Activated T-helper 2 cell treated with anti-CD3 and anti-CD28 coated beads, Interferon-gamma antibody, Interleukin-2, Interleukin-4, amounts not matched to agents 10 μg/mL and 5 μg/mL and 100 μg/mL, durations not matched to agents 14 hours and 24 hours and 36 hours (primary cell): Measurements from ENCODE around the gene WFS1. TPM values are rescaled to one million over a fixed set of nuclear protein-coding genes. Genes with fewer than 3 reads are reported as not detected.

Source experiments
- DNase-seq: peaks from one replicate; pipeline ENCODE4 v3.0.0; 2021; ENCODE audit warnings: low spot score
- H3K27ac Mint-ChIP-seq: one replicate; pipeline ENCODE4 v1.8.0; 2021; ENCODE audit warnings: mixed read lengths
- H3K27me3 Mint-ChIP-seq: one replicate; pipeline ENCODE4 v1.8.0; 2021; ENCODE audit warnings: low read depth, mixed read lengths
- H3K36me3 Mint-ChIP-seq: one replicate; pipeline ENCODE4 v1.8.0; 2021; ENCODE audit warnings: low read depth, mixed read lengths
- H3K4me1 Mint-ChIP-seq: one replicate; pipeline ENCODE4 v1.8.0; 2021; ENCODE audit warnings: low read depth, mixed read lengths
- H3K4me3 Mint-ChIP-seq: one replicate; pipeline ENCODE4 v1.8.0; 2021; ENCODE audit warnings: low read depth, mild to moderate bottlenecking, moderate library complexity, mixed read lengths
- H3K9me3 Mint-ChIP-seq: one replicate; pipeline ENCODE4 v1.8.0; 2021; ENCODE audit warnings: mixed read lengths
- intact Hi-C: fragments of 100-400 bp; cut with micrococcal nuclease; formaldehyde crosslinking; loops from one replicate; pipeline ENCODE4 v1.15.1; 2023
- total RNA-seq: library from RNA; stranded (reverse); gene quantifications from 2 replicates; pipeline ENCODE4 v1.2.3, GENCODE V29; 2022

Gene WFS1
- total RNA-seq, 1 donor from 2014 or later: 4.4 TPM

DNA sequence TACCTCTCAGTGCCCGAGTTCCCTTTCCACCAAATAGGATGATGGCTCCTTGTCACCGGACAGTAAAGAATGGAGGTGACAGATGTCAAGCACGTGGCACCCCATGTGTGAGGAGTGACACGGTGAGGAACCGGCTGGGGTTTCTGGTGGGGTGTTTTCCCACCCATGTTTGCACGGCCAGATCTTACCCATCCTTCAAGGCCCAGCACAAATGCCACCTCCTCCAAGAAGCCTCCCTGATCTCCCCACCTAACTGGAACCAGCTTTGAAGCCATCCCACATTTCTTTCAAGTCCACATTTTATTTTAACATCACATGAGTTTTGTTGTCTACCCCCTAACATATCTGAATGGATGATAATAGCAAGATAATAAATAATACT lies 63.0 kb downstream of the WFS1 start:
- H3K9me3 Mint-ChIP-seq: no peaks in the 10 kb centered on the region
- intact Hi-C loops: no loop called here
- peaks cover 8% of the 10 kb centered on the region for H3K27me3 Mint-ChIP-seq
- H3K4me3 Mint-ChIP-seq: no peak overlapping the region
- no peak overlapping the region for H3K27ac Mint-ChIP-seq
- no peak for DNase-seq
- H3K36me3 Mint-ChIP-seq: no peaks in the 10 kb centered on the region
- peaks cover 3% of the 10 kb centered on the region for H3K4me1 Mint-ChIP-seq

DNA sequence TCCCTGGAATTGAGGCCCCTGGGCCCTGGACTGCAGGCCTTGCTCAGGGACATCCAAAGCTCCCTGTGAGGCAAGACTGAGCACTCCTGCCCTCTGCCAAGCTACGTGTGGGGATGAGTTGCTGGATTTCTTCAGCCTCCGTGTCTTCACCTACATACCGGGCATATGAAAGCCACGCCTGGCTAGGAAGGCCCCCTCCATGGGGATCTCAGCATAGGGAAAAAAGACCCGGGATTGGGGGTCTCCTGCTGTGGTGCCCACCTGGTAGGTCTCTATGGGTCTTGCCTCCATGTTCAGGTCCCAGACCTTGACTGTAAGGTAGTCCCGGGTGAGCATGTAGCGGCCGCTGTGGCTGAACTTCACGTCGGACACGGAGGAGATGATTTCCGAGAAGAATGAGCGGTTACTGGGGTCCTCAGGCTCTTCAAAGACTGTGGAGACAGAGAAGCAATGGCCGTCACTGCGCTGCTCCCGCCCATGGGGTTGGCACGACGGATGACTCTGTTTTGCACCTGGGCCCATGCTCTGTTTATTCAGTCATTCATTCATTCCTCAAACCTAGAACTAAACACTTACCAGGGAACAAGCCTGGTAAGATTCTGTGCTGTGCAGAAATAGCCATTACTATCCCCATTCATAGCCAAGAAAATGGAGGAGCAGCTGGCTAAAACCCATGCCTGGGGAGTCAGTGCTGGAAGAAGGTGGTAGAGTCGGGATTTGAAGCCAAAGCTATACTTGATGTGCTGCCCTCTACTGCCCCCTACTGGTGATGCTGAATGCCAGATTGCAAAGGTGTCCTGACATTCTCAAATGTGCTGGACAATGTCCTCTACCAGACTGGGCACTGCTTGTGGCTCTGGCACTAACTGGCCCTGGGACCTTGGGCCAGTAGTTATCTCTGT lies 63.9 kb downstream of the WFS1 start:
- no peak overlapping the region for H3K4me3 Mint-ChIP-seq
- peaks cover 13% of the 10 kb centered on the region for H3K27me3 Mint-ChIP-seq
- no peak overlapping the region for H3K27ac Mint-ChIP-seq
- no peak for DNase-seq
- intact Hi-C loops: no loop called here
- peaks cover 12% of the 10 kb centered on the region for H3K4me1 Mint-ChIP-seq
- no peaks in the 10 kb centered on the region for H3K36me3 Mint-ChIP-seq
- H3K9me3 Mint-ChIP-seq: no peaks in the 10 kb centered on the region

DNA sequence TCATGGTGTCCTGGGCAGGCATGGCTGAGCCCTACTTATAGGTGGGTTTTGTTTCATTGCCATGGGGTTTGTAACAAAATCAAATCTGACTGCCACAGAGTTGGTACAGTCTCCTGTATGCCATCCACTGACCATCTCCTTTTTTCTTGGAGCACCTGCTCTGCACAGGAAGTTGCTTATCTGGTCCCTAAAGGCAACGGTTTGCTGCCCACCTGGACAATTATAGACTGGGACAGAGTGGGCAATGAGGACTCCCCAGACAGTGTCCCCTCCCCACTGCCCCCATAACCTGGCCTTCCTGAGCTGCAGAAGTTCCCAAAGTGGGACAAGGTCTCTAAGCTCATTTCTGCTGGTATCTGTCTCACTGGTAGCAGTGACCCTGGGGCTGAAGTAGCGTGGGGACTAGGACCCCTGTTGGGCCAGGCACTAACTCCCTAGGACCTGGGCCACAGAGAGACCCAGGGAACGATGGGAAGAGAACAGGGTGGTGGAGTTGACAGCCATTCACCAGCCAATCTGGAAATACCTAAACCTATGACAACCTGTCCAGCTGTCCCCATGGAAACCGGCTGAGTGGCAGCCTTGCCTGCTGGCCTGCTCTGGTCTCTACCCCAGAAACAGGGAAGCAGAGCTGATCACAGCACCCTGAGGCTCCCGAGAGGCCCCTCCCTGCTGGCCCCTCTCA lies 64.7 kb downstream of the WFS1 start:
- Mint-ChIP-seq H3K36me3 (no peaks in the 10 kb centered on the region), H3K9me3 (no peaks in the 10 kb centered on the region), H3K27me3 (peaks cover 15% of the 10 kb centered on the region), H3K4me3 (no peak overlapping the region), H3K27ac (no peak overlapping the region), H3K4me1 (peaks cover 15% of the 10 kb centered on the region)
- intact Hi-C loops: no loop called here
- no peak for DNase-seq

DNA sequence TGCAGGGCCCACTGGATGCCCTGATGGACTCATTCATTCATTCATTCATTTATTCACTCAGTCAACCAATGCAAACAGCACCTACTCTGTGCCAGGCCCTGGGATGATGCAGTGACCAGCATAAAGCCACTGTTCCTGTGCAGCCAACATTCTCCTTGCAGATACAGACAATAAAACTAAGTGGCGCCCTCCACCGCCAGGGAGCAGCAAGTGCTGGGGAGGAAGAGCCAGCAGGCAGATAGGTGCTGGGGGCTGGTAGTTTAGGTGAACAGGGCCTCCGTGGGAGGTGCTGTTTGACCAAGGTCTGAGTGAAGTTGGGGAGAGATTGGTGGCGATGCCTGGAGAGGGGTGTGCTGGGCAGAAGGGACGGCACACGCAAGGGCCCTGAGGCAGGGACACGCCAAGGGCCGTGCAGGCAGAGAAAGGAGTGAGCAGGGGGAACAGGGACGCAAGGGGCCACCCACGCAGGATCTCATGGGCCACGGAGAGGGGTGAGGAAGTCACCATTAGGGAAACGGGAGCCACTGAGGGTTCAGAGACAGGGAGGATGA lies 65.5 kb downstream of the WFS1 start:
- H3K4me1 Mint-ChIP-seq: peaks cover 15% of the 10 kb centered on the region
- no peaks in the 10 kb centered on the region for H3K9me3 Mint-ChIP-seq
- intact Hi-C loops: no loop called here
- H3K36me3 Mint-ChIP-seq: no peaks in the 10 kb centered on the region
- H3K27ac Mint-ChIP-seq: no peak overlapping the region
- peaks cover 16% of the 10 kb centered on the region for H3K27me3 Mint-ChIP-seq
- DNase-seq: no peak
- no peak overlapping the region for H3K4me3 Mint-ChIP-seq

DNA sequence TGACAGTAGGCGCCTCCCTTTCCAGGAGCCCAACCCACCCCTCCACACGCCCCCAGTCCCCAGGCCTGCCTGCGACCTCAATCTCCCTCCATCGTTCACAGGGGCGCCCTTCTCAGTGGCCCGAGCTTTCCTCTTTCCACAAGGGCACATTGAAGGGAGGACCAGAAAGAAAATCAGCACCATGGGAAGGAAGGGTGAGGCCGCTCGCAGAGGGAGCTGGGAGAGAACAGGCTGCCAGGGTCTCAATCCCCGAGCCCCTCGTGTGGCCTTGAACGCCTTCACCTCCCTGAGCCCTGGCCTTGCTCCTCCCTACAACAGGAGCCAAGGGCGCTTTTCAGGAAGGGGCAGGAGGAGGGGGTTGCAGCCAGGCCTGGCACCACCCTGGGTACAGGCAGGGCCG lies 66.5 kb downstream of the WFS1 start:
- intact Hi-C loops: no loop called here

DNA sequence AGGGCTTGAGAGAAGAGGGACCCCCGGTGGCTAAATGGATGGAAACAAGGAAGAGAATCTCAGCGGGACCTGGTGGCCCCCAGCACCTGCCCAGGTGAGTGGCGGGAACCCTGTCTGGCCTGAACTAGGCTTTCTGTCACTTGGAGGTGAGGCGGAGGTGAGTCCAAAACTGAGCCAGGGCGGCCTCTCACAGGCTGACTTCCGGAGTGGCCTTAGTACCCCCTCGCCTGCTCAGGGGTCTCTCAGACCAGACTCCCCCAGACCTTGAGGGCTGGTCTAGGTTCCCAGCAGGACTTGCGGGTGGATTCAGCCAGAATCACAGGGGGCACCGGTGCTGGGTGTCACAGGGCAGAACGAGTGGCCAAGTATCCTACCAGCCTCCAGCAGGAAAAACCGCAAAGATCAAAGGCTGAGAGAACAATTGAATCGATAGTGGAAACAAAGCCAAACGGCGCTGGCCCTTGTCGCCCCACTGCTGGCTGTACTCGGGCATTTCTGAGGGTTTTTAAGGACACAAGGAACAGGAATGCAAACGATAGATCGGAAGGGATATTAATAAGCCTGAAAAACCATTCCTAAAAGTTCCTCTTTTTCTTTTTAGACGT lies 67.8 kb downstream of the WFS1 start:
- intact Hi-C loops: no loop called here
- Mint-ChIP-seq H3K27ac (no peak overlapping the region), H3K4me1 (peaks cover 15% of the 10 kb centered on the region), H3K36me3 (no peaks in the 10 kb centered on the region), H3K4me3 (no peak overlapping the region), H3K9me3 (no peaks in the 10 kb centered on the region), H3K27me3 (peaks cover 24% of the 10 kb centered on the region)
- no peak for DNase-seq

More for the DNA sequence above, 66.5 kb downstream of the WFS1 start:
- Mint-ChIP-seq H3K36me3 (no peaks in the 10 kb centered on the region), H3K9me3 (no peaks in the 10 kb centered on the region), H3K27ac (no peak overlapping the region), H3K4me3 (no peak overlapping the region), H3K4me1 (peaks cover 15% of the 10 kb centered on the region), H3K27me3 (peaks cover 21% of the 10 kb centered on the region)
- DNase-seq: no peak

DNA sequence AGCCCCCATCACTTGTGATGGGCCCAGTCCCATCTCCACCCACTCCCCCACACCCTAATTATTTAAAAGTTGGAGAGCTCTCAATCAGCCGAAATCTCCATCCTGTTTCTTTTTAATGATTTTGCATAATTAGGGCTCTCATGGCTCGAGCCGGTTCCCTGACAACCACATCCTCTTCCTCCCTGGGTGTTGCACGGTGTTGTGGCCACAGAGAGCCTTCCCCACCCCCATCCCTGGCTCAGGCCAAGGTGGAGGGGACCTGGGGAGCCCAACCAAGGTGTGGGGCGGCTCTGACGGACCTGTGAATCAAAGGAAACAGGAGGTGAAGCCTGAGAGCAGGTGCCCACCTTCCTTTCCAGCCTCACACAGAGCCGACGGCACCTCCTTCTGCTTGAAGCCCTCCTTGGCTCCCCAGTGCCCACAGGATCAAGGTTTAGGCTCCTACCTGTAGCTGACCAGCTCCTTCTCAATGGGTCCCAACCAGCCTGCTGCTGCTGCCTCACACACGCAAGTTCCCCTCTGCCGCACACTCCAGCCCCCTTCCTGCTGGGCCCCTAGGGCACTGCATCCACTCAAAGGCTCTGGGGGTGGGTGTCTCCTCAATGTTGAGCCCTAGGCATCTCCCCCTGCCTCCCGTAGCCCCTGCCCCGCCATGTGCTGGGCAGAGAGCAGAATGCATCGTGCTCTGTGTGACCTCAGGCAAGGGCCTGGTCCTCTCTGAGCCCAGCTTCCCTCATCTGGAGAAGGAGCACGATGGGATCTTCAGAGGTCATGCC lies 68.7 kb downstream of the WFS1 start:
- H3K4me1 Mint-ChIP-seq: peaks cover 15% of the 10 kb centered on the region
- H3K27ac Mint-ChIP-seq: no peak overlapping the region
- H3K27me3 Mint-ChIP-seq: peaks cover 28% of the 10 kb centered on the region
- intact Hi-C loops: no loop called here
- peak; percentile 23 for DNase-seq
- H3K36me3 Mint-ChIP-seq: no peaks in the 10 kb centered on the region
- H3K4me3 Mint-ChIP-seq: no peak overlapping the region
- no peaks in the 10 kb centered on the region for H3K9me3 Mint-ChIP-seq

DNA sequence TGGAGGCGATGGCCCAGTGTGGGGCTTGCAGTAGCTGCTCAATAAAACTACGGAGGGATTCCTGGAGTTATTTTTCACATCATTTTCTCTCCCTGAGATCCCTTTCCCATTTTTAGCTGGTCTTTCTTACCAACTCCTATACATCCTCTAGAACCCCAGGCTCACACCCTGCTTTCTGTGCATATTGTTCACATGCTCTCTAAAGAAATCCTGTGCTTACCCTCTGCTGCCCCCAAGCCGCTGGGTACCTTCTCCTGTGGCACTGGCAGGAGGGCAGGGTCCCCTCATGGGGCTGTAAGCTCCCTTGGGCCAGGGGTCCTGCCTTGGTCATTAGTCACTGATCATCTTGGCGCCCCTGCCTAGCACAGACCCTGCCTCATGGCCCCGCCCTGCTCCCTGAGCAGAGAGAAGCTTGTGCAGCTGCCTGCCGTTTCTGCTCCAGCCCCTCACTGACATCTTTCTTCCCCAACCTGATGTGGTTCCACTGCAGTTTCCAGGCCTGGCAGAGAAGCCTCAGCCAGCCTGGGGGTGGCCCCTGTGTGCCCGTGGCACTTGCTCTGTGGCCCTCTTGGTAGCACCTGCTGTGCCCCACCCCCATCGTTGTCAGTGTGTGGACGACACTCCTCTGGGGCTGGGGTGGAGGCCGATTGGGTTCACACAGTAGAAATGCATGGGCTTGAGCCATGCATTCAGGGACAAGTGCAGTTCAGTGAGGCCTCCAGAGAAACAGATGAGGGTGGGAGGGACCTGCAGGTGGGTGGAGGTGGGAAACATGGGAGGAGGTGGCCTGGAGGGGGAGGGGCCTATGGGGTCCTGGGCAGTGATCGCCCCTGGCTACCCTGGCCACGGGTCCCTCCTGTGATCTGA lies 69.5 kb downstream of the WFS1 start:
- intact Hi-C loops: no loop called here
- no peak for DNase-seq
- Mint-ChIP-seq H3K4me1 (peaks cover 15% of the 10 kb centered on the region), H3K9me3 (no peaks in the 10 kb centered on the region), H3K27me3 (peaks cover 28% of the 10 kb centered on the region), H3K27ac (no peak overlapping the region), H3K36me3 (no peaks in the 10 kb centered on the region), H3K4me3 (no peak overlapping the region)

DNA sequence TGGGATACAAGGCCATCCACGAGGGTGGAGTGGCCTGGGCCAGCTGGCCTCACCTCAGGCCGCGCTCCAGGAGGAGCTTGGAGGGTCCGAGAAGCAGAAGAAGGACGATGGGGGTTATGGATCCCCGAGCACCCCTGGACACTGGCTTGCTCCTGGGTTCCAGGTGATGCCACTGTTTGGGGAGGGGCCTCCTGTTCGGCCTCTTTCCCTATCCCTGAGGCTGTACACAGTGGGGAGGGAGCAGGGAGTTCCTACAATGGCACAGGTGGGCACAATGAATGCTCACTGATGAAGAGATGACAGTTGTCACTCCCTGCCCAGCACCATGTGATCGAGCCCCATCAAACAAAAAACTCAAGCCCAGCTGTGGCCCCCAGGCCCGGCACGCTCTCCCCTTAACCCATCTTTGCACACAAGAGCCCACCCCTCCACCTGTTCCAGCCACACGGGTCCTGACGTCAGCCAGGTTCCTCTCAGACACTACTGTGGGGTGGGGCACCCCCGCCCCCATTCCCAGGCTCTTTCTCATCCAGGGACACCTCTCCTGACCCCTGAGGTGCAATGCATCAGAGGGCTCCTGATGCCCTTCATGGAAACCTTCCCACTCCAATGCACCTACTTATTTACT lies 70.3 kb downstream of the WFS1 start:
- Mint-ChIP-seq H3K27me3 (peaks cover 28% of the 10 kb centered on the region), H3K36me3 (no peaks in the 10 kb centered on the region), H3K4me1 (peaks cover 15% of the 10 kb centered on the region), H3K4me3 (no peak overlapping the region), H3K27ac (no peak overlapping the region), H3K9me3 (no peaks in the 10 kb centered on the region)
- DNase-seq: no peak
- intact Hi-C loops: no loop called here

DNA sequence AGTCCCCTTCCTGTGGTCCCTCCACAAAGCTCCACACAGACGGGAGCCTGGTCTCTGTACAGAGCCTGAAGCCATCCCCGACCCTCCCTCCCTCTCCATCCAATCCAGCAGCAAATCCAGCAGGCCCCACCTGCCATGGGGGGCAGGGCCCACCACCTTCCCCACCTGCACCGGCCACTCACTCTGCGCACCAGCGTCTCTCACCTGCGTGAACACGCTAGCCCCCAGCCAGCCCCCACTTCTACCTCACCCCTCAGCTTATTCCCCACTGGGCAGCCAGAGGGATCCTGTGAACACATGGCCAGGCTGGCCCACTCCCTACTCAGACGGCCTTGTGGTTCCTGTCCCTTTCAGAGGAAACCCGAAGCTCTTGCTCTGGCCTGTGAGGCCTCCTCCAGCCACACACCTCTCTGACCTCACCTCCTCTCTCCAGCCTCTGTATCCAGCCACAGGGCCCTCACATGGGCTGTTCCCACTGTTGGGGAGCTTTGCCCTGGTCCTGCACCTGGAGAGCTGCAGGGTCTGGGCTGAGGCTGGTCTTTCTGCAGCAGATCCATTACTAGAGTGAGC lies 70.9 kb downstream of the WFS1 start:
- no peaks in the 10 kb centered on the region for H3K36me3 Mint-ChIP-seq
- no peaks in the 10 kb centered on the region for H3K9me3 Mint-ChIP-seq
- no peak overlapping the region for H3K4me3 Mint-ChIP-seq
- peaks cover 28% of the 10 kb centered on the region for H3K27me3 Mint-ChIP-seq
- intact Hi-C loops: no loop called here
- no peak for DNase-seq
- no peak overlapping the region for H3K27ac Mint-ChIP-seq
- peaks cover 15% of the 10 kb centered on the region for H3K4me1 Mint-ChIP-seq

DNA sequence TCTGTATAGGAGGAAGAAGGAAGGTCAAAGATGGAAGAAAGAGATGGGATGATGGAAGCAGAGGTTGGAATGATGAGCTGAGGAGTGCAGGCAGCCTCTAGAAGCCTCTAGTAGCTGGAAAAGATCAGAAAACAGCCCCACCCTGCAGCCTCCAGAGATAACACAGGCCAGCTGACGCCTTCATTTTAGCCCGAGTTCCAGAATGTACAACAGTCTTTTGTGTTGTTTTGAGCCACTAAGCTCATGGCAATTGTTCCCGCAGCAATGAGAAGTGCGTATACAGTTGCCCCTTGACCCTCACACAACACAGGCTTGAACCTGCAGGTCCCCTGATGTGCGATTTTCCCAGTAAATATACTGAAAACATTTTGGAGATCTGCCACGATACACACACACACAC lies 72.0 kb downstream of the WFS1 start:
- Mint-ChIP-seq H3K4me3 (no peak overlapping the region), H3K27me3 (peaks cover 28% of the 10 kb centered on the region), H3K27ac (no peak overlapping the region), H3K4me1 (peaks cover 15% of the 10 kb centered on the region), H3K9me3 (no peaks in the 10 kb centered on the region), H3K36me3 (no peaks in the 10 kb centered on the region)
- no peak for DNase-seq
- intact Hi-C loops: no loop called here
